ENCODE data around the gene FBXO39.
A peak's percentile ranks its signal among the peaks of the same experiment; 100 is the strongest.
"Not testable (repeated sequence)": the region's sequence is repeated elsewhere in the genome, so short reads cannot be mapped to it uniquely, and the experiment has no call there.

The FBXO39 gene

DNA sequence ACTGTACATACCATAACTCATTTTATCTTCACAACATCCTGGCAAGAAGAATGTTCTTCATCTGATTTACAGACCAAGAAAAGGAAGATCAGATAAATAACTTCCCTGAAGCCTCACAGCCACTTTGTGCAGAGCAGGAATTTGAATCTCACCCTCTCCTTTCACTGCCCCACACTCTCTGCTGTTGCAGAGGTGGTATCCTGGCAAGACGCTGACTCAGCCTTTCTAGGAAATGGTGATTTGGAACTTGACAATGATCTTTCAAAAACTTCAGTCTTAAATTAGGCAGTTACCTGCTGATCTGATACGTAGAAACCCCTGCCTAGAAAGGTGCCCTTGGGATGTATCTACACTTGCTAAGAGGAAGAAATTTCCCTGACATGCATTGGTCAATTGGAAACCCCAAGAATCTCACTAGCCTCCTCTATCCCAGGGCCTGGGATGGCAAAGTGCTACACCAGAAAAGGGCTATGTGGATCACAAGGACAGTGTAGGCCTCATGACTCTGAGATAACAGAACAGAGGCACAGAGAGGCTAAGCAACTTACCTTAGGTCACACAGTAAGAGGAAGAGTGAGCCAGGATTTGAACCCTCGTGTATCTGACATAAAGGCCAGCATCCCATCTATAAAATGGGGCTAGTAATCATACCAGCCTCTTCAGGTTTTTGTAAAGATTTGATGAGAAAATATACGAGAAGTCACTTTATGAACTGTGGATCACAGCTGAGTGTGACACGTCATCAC is 17.9 kb downstream of the FBXO39 start:
- DNase-seq (ENCODE audit: low spot score), result no peak

DNA sequence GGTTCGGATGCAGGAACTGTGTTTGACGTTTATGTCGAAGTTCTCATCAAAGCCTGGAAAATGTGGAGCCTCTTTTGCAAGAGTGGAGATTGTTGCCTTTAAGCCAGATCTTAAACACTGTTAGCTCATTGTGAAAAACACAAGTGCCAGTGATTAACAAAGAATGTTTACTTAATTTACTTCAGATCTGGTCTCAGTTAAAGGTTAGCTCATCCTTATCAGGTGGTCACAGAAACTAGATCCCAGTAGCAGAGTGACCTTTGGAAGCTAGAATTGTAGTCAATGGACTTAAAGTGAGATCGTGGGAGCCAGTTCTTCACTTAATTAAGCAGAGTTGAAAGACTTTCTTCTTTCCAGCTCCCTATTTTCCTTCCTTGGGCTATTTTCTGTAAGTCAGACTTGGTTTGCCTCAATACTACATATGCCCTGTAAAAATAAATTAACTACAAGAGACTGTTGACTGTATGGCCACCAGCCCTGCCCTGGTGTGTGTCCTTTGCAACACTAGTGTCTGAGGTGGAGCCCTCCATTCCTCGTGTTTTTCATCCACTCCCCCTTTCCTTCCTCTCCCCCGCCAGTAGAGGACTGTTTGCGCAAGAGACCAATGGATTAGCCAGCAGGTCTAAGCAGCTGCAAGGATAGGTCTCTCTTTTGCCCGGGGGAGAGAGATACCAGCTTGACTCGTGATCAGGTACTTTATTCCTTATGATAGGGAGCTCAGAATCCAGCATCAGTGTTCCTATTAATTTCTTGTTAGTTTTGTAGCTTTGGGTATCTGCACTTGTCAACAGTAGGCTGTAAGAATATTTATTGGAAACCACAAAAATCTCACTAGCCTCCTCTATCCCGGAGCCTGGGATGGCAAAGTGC is 20.2 kb downstream of the FBXO39 start:
- DNase-seq (ENCODE audit: low spot score), result no peak

DNA sequence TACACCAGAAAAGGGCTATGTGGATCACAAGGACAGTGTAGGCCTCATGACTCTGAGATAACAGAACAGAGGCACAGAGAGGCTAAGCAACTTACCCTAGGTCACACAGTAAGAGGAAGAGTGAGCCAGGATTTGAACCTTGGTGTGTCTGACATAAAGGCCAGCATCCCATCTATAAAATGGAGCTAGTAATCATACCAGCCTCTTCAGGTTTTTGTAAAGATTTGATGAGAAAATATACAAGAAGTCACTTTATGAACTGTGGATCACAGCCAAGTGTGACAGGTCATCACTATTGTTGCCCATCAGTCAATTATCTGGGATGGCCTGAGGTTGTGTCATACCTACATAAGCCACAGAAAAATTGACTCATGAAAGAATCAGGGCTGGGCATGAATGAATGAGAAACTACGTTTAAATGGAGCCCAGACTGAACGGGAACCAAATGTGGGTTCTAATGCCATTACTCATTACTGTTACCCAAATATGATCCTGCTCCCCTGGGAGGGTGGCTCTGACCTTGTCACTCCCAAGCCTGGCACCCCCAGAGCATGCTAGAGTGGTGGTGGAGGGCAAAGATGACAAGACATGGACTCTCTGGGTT is 21.0 kb downstream of the FBXO39 start:
- DNase-seq (ENCODE audit: low spot score), result no peak

DNA sequence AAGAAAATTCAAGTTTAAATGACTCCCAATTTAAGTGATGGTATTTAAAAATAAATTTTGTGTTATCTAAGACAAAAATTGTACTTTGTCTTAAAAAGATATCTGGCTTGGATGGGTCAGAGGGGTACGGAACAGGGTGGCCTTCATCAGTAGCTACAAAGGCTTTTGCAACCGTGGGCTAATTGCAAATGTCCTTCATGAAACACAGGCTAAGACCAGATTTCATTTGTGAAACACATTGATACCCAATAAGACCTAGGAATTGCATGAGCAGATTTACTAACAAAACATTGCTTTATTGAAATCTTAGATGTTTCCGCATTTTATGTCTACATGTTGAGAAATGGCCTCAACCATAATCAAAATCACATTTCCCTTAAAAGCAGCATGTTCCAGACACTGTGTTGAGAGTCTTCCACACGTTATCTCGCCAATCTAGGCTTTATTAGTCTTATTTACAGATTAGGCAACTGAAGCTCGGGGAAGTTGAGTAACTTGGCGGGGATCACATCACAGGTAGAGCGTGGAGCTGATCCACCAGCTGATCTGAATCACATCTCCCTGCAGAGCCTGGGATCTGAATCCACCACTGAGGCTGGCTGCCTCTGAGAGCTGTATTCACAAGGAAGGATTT is 21.8 kb downstream of the FBXO39 start:
- DNase-seq (ENCODE audit: low spot score), result no peak

DNA sequence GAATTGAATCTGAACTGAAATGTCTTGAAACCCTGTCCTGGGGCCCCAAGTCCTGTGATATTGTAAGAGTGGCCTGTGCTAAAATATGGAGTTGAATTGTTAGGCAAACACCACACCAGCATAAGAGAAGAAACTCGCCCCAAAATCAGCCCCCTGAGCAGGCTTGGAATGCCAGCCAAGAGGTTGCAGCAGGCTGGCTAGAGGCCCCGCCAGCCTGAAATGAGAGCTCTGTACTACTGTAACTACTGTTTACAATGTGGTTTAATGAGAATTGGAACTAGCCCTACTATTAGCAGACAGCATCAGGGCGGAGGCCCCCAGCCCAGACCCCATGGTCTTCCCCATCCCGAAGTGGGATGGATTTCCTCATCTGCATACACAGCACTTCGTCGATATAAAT is 23.7 kb downstream of the FBXO39 start:
- DNase-seq (ENCODE audit: low spot score), result no peak

DNA sequence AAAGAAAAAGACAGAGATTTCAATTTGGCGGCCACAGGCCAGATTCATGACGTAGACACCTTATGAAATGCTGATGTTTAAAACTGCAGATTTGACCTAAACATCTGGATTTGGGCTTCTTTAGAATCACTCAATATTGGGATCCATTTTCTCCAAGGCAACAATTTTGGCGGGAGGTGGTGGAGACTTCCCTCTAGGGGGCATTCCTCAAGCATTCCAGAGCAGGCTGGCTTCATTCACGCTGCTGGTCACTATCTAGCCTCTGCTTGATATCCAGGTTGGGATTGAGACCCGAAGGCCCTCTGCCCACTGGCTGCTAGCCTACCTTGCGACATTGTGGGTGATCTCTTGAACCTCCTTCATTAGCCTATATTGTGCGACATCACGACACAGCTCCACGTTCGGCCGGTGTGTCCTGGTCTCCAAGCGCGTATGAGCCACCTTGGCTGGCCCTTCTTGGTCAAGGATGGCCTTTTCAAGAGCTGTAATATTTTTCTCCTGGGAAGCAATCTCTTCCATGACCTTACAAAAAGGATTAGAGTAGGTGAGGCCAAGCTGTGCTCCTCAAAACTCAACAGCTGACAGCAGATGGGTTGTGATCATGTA is 24.5 kb downstream of the FBXO39 start:
- DNase-seq (ENCODE audit: low spot score), result no peak

DNA sequence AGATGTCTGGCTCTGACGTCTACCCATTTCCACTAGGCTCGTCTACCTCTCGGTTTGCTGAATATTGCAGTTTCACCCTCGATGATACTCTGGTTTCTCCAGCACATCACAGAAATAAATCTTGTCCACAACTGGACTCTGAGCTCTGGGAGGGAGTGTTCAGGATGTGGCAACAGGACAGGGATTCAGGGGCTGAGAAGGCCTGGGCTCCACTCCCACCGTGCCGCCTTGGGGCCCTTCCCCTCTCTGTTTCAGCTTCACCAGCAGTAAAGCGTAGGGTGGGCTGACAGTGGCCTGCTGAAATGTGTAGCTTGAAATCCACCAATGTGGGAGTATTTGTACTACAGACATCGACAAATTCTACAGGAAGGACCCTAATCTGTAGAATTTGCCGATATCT is 35.5 kb downstream of the FBXO39 start:
- DNase-seq (ENCODE audit: low spot score), result no peak

DNA sequence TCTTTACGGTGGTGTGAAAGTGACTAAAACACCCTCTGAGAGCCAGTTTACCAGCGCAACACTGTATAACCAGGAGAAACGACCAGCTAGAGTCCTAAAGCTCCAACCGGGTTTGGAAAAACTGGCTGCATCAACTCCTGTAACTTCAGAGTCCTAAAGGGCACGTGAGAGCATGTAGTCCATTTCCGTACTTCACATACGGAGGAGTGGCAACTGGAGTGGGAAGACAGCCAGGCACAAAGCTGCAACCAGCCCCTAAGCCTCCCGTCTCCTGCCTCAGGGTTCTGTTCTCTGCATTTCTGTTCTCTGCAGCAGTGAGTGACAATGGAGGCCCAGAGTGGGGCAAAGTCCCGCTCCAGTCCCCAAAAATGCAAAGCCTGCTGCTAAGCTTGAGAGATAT is 36.3 kb downstream of the FBXO39 start:
- DNase-seq (ENCODE audit: low spot score), result no peak

DNA sequence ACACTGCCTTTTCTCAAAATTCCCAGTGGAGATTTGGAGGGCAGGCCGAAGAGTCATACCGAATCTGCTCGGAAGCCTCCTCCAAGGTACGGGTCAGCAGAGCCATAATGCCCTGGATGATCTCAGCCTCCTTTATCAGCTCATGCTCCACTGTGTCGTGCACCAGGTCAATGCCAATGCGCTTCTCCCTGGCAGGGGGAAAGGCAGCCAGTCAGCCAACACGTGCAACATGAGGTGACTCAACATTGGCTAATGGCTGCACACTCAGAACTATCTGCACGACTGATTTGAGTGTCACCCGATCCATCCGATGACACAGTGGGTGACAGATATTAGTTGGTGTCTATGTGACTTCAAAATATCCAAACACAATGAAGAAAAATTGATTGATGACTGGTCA is 39.8 kb downstream of the FBXO39 start:
- no peak for DNase-seq (ENCODE audit: low spot score)

DNA sequence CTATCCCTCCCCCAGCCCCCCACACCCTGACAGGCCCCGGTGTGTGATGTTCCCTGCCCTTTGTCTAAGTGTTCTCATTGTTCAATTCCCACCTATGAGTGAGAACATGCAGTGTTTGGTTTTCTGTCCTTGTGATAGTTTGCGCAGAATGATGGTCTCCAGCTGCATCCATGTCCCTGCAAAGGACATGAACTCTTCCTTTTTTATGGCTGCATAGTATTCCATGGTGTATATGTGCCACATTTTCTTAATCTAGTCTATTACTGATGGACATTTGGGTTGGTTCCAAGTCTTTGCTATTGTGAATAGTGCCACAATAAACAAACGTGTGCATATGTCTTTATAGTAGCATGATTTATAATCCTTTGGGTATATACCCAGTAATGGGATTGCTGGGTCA is 40.4 kb downstream of the FBXO39 start:
- not testable (repeated sequence) for DNase-seq (ENCODE audit: low spot score)

DNA sequence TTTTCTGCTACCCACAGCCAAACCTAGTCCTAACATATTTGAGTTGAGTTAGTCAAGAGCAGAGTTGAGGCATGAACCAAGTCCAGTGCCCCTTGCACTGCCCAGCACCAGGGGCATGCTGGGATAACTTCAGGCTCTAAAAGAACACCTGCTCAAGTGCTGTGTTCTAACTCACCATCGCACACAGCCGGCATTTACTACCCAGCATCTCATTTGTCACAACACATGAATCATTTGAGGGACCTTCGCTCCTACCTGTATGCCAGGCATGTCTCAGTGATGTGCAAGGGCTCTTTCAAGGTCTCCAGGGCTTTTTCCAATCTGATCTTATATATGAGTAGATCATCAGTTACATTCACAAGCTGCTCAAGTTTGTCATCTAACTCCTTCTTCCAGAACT is 42.9 kb downstream of the FBXO39 start:
- DNase-seq (ENCODE audit: low spot score), result no peak

DNA sequence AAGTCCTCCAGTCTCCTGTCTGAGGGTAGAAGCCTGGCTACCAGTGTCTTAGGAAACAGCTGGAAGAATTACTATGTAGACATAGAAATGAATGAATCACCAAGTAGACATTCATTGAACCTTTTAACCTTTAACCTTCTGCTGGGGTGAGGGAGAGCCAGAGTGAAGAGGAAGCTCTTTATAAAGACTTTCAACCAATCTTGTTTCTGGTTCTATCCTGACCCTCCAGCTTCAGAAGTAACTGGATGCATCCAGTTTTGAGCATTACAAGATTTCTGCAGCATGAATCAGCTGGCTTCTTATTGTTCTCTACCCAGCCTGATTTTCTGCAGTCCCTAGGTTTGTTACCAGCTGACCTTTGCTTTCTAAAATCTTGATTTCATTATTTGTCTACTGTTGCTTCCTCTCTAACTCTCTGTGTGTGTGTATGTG is 47.0 kb downstream of the FBXO39 start:
- no peak for DNase-seq (ENCODE audit: low spot score)

DNA sequence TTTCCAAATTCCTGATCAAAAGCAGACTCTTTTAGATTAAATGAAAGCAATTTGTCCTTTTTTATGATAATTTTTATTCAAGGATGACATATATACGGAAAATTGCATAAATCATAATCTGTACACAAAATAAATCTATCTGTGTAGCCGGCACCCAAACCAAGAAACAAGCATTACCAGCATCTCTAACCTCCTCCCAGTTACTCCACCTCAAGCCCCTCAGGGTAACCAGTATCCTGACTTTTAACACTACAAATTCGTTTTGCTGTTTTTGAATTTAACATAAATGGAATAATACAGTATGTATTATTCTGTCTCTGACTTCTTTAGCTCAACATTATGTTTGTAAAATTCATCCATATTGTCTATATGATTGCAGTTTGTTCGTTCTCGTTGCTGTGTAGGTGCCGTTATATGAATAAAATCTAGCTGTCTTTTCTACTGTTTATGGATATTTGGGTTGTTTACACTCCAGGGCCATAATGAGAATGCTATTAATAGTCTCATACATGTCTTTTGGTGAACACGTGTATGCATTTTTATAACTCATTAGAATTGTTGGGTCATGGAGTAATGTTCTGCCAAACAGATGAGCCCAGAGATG is 54.5 kb downstream of the FBXO39 start:
- no peak for DNase-seq (ENCODE audit: low spot score)

DNA sequence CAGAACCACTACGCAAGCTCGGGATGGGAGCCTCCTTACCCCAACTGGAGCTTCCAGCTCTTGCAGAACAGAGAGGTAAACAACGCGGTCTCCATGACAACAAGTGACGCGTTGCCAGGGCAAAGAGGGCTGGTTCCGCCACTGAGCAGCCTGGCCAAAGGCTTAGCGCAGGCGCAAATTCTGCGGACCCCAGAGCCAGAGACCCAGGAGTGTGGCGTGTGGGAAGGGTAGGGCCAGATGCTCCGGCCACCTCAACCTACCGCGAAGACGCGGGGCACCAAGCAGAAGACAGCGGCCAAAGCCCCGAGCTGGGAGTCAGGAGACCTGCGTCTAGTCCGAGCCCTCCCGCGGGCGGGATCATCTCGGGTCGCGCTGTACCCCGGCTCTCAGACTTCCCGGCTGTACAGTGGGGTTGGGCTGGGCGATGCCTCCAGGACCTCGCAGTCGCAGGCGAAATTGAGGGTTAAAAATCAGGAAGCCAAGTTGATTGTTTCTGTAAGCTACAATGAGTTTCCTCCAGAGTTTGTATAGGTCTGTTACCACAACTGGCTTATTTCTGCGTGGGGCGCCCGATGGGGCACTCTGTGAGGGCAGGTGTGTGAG is 55.7 kb downstream of the FBXO39 start, which contains the start of gene TEKT1:
TEKT1 (minus strand) TSS at position 69 of the 603 bp plus-strand sequence. CDS start 1,353 bp downstream, outside the sequence.
- DNase-seq (ENCODE audit: low spot score), result peak; percentile 54
